ENCODE measurements around the gene C9orf78.

Gene C9orf78

GRCh38 chr9:129867136-129868022 is 32.3 kb upstream of the C9orf78 start:
- no peak for DNase-seq (ENCODE audit: low spot score)

GRCh38 chr9:129866394-129867135 is 31.5 kb upstream of the C9orf78 start:
- DNase-seq (ENCODE audit: low spot score), result no peak

GRCh38 chr9:129865668-129866320 is 30.7 kb upstream of the C9orf78 start:
- no peak for DNase-seq (ENCODE audit: low spot score)

GRCh38 chr9:129864991-129865647 is 30.0 kb upstream of the C9orf78 start:
- DNase-seq (ENCODE audit: low spot score), result no peak

- DNase-seq (ENCODE audit: low spot score), result no peak
Measured at GRCh38 chr9:129863059-129863690, 28.1 kb upstream of the C9orf78 start.

GRCh38 chr9:129861447-129861827 is 26.4 kb upstream of the C9orf78 start:
- no peak for DNase-seq (ENCODE audit: low spot score)

GRCh38 chr9:129860653-129861446 is 25.8 kb upstream of the C9orf78 start:
- DNase-seq (ENCODE audit: low spot score), result no peak

- DNase-seq (ENCODE audit: low spot score), result no peak
Measured at GRCh38 chr9:129858167-129858962, 23.3 kb upstream of the C9orf78 start.

- DNase-seq (ENCODE audit: low spot score), result no peak
Measured at GRCh38 chr9:129857207-129857606, 22.1 kb upstream of the C9orf78 start.

- peak; percentile 1 for DNase-seq (ENCODE audit: low spot score)
Measured at GRCh38 chr9:129854588-129855110, 19.6 kb upstream of the C9orf78 start.

- DNase-seq (ENCODE audit: low spot score), result no peak
Measured at GRCh38 chr9:129853614-129854013, 18.5 kb upstream of the C9orf78 start.

GRCh38 chr9:129852579-129852978 is 17.5 kb upstream of the C9orf78 start:
- DNase-seq (ENCODE audit: low spot score), result no peak

- no peak for DNase-seq (ENCODE audit: low spot score)
Measured at GRCh38 chr9:129851821-129852220, 16.7 kb upstream of the C9orf78 start.

GRCh38 chr9:129850821-129851550 is 15.9 kb upstream of the C9orf78 start:
- no peak for DNase-seq (ENCODE audit: low spot score)

GRCh38 chr9:129849901-129850300 is 14.8 kb upstream of the C9orf78 start:
- DNase-seq (ENCODE audit: low spot score), result no peak

- no peak for DNase-seq (ENCODE audit: low spot score)
Measured at GRCh38 chr9:129848712-129849441, 13.8 kb upstream of the C9orf78 start.

GRCh38 chr9:129845373-129845772 is 10.3 kb upstream of the C9orf78 start:
- no peak for DNase-seq (ENCODE audit: low spot score)

- DNase-seq (ENCODE audit: low spot score), result no peak
Measured at GRCh38 chr9:129841071-129841470, 6.0 kb upstream of the C9orf78 start.
